Measurements from ENCODE around the gene MRPL21. TPM values are rescaled to one million over a fixed set of nuclear protein-coding genes. Genes with fewer than 3 reads are reported as not detected.

The MRPL21 gene
- total and polyA plus RNA-seq, 2 of the 8 experiments (the other 6 are each of a cell fraction or from before 2014, with no cell fraction given) = 102 to 107 TPM

- TF ChIP-seq, protein P1, sequence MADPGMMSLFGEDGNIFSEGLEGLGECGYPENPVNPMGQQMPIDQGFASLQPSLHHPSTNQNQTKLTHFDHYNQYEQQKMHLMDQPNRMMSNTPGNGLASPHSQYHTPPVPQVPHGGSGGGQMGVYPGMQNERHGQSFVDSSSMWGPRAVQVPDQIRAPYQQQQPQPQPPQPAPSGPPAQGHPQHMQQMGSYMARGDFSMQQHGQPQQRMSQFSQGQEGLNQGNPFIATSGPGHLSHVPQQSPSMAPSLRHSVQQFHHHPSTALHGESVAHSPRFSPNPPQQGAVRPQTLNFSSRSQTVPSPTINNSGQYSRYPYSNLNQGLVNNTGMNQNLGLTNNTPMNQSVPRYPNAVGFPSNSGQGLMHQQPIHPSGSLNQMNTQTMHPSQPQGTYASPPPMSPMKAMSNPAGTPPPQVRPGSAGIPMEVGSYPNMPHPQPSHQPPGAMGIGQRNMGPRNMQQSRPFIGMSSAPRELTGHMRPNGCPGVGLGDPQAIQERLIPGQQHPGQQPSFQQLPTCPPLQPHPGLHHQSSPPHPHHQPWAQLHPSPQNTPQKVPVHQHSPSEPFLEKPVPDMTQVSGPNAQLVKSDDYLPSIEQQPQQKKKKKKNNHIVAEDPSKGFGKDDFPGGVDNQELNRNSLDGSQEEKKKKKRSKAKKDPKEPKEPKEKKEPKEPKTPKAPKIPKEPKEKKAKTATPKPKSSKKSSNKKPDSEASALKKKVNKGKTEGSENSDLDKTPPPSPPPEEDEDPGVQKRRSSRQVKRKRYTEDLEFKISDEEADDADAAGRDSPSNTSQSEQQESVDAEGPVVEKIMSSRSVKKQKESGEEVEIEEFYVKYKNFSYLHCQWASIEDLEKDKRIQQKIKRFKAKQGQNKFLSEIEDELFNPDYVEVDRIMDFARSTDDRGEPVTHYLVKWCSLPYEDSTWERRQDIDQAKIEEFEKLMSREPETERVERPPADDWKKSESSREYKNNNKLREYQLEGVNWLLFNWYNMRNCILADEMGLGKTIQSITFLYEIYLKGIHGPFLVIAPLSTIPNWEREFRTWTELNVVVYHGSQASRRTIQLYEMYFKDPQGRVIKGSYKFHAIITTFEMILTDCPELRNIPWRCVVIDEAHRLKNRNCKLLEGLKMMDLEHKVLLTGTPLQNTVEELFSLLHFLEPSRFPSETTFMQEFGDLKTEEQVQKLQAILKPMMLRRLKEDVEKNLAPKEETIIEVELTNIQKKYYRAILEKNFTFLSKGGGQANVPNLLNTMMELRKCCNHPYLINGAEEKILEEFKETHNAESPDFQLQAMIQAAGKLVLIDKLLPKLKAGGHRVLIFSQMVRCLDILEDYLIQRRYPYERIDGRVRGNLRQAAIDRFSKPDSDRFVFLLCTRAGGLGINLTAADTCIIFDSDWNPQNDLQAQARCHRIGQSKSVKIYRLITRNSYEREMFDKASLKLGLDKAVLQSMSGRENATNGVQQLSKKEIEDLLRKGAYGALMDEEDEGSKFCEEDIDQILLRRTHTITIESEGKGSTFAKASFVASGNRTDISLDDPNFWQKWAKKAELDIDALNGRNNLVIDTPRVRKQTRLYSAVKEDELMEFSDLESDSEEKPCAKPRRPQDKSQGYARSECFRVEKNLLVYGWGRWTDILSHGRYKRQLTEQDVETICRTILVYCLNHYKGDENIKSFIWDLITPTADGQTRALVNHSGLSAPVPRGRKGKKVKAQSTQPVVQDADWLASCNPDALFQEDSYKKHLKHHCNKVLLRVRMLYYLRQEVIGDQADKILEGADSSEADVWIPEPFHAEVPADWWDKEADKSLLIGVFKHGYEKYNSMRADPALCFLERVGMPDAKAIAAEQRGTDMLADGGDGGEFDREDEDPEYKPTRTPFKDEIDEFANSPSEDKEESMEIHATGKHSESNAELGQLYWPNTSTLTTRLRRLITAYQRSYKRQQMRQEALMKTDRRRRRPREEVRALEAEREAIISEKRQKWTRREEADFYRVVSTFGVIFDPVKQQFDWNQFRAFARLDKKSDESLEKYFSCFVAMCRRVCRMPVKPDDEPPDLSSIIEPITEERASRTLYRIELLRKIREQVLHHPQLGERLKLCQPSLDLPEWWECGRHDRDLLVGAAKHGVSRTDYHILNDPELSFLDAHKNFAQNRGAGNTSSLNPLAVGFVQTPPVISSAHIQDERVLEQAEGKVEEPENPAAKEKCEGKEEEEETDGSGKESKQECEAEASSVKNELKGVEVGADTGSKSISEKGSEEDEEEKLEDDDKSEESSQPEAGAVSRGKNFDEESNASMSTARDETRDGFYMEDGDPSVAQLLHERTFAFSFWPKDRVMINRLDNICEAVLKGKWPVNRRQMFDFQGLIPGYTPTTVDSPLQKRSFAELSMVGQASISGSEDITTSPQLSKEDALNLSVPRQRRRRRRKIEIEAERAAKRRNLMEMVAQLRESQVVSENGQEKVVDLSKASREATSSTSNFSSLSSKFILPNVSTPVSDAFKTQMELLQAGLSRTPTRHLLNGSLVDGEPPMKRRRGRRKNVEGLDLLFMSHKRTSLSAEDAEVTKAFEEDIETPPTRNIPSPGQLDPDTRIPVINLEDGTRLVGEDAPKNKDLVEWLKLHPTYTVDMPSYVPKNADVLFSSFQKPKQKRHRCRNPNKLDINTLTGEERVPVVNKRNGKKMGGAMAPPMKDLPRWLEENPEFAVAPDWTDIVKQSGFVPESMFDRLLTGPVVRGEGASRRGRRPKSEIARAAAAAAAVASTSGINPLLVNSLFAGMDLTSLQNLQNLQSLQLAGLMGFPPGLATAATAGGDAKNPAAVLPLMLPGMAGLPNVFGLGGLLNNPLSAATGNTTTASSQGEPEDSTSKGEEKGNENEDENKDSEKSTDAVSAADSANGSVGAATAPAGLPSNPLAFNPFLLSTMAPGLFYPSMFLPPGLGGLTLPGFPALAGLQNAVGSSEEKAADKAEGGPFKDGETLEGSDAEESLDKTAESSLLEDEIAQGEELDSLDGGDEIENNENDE (IDR thresholded peaks at IDR 0.05; ENCODE audit: insufficient replicate concordance, low read length) = no peak
- TF ChIP-seq CHD2 (IDR thresholded peaks at IDR 0.05; ENCODE audit: low read length) (no peak), FOSL1 (IDR thresholded peaks at IDR 0.05; ENCODE audit: insufficient read depth, low read depth, low read length) (no peak), ASH2L (IDR thresholded peaks at IDR 0.05; ENCODE audit: low read length) (no peak)
Measured at GRCh38 chr11:68892576-68892975, 11.1 kb downstream of the MRPL21 start (continued).
